ENCODE measurements around the gene CNKSR1.

Gene CNKSR1

GRCh38 chr1:26164861-26165842, 12.1 kb upstream of the CNKSR1 start (continued):
- TF ChIP-seq TSHZ1 (tag by site-specific recombination; IDR thresholded peaks at IDR 0.05; ENCODE audit: borderline replicate concordance) (no peak), PATZ1 (tag by site-specific recombination; IDR thresholded peaks at IDR 0.05) (peak; percentile 35; the same call in 1 of the 2 replicates), ZFP3 (tag by site-specific recombination; IDR thresholded peaks at IDR 0.05; ENCODE audit: low read depth) (no peak), ZSCAN18 (tag by site-specific recombination; IDR thresholded peaks at IDR 0.05) (no peak), ZFP37 (tag by site-specific recombination; IDR thresholded peaks at IDR 0.05) (no peak), ZNF132 (tag by site-specific recombination; IDR thresholded peaks at IDR 0.05; ENCODE audit: borderline replicate concordance) (no peak)

GRCh38 chr1:26166719-26167281, 10.5 kb upstream of the CNKSR1 start:
- Histone ChIP-seq H3K36me3 (ENCODE audit: control insufficient read depth in 2 of 2, insufficient read depth in 1 of 2, low read length in 2 of 2) (peaks cover 0 to 8% of the 10 kb centered on the region in 2 experiments; a peak in 1 of 3 replicates), H3K4me3 (ENCODE audit: low read depth, low read length) (no peak overlapping the region), H3K9me3 (ENCODE audit: control insufficient read depth, insufficient read depth, low read depth, low read length) (no peaks in the 10 kb centered on the region), H3K4me1 (ENCODE audit: control insufficient read depth, insufficient read depth, low read length) (peaks cover 7% of the 10 kb centered on the region; the same call in 1 of the 2 replicates), H3K27ac (ENCODE audit: extremely low read depth, low read depth, low read length) (no peak overlapping the region)
- TF ChIP-seq ZNF549 (tag by site-specific recombination; IDR thresholded peaks at IDR 0.05): no peak
- TF ChIP-seq ZNF146 (tag by site-specific recombination; IDR thresholded peaks at IDR 0.05): no peak
- TF ChIP-seq PRDM2 (tag by site-specific recombination; IDR thresholded peaks at IDR 0.05; ENCODE audit: borderline replicate concordance): no peak
- no peak for TF ChIP-seq ZNF19 (tag by site-specific recombination; IDR thresholded peaks at IDR 0.05; ENCODE audit: low read depth)
- no peak for TF ChIP-seq PRDM10 (tag by site-specific recombination; IDR thresholded peaks at IDR 0.05)
- TF ChIP-seq ZNF18 (tag by site-specific recombination; IDR thresholded peaks at IDR 0.05): peak; percentile 75
- POLR2A ChIA-PET: no interaction called here
- CTCF ChIA-PET: no interaction called here

Measured in HEK293 (cell line).